ENCODE measurements around the gene KLF1.

GRCh38 chr19:12871681-12872080 lies 15.3 kb downstream of the KLF1 start:
- no peak for TF ChIP-seq CTCF (IDR thresholded peaks at IDR 0.05)
- TF ChIP-seq POLR2AphosphoS5 (IDR thresholded peaks at IDR 0.05): no peak
- no peak for TF ChIP-seq EP300 (IDR thresholded peaks at IDR 0.05)
